Cardiac muscle cell (in vitro differentiated cells and primary cell): ENCODE measurements around the gene CD80. TPM values are rescaled to one million over a fixed set of nuclear protein-coding genes. Genes with fewer than 3 reads are reported as not detected.
"Not testable (repeated sequence)": the region's sequence is repeated elsewhere in the genome, so short reads cannot be mapped to it uniquely, and the experiment has no call there.

Source experiments
- DNase-seq, 2 donors: peaks; one replicate each; pipeline versions ENCODE4 v3.0.0 to v3.0.0-alpha.2; 2010 to 2017; ENCODE audit warnings: low read depth in 1 of 2, low spot score in 1 of 2
- H3K27ac ChIP-seq: fragments of 200-600 bp; sonication (generic); 2 replicates; pipeline ENCODE4 v1.5.1; 2016
- H3K27me3 ChIP-seq: fragments of 200-600 bp; sonication (generic); 2 replicates; pipeline ENCODE4 v1.6.0; 2016; ENCODE audit warnings: control low read depth
- H3K36me3 ChIP-seq: fragments of 200-600 bp; sonication (generic); 2 replicates; pipeline ENCODE4 v1.5.1; 2016; ENCODE audit warnings: control low read depth
- H3K4me1 ChIP-seq: fragments of 200-600 bp; sonication (generic); 2 replicates; pipeline ENCODE4 v1.8.1; 2017; ENCODE audit warnings: low read depth, mild to moderate bottlenecking, mixed run types
- H3K4me3 ChIP-seq: fragments of 200-600 bp; sonication (generic); 2 replicates; pipeline ENCODE4 v1.5.1; 2016; ENCODE audit warnings: mild to moderate bottlenecking
- H3K9me3 ChIP-seq: fragments of 200-600 bp; sonication (generic); 2 replicates; pipeline ENCODE4 v1.5.1; 2017; ENCODE audit warnings: low read depth, mild to moderate bottlenecking, control low read depth
- CTCF ChIP-seq: IDR thresholded peaks from 2 replicates; pipeline ENCODE4 v1.5.1; 2012; ENCODE audit warnings: low read depth, mild to moderate bottlenecking, low read length
- polyA plus RNA-seq: library from polyadenylated mRNA; unstranded; fragments of >200 nt; fragmentation: Nextera tagmentation; extraction: Ambion mirVana; gene quantifications from 2 replicates; pipeline ENCODE4 v1.2.1, GENCODE V29; 2016
- total RNA-seq: library from RNA; depleted of rRNA; stranded (reverse); fragments of >200 nt; gene quantifications from 2 replicates; pipeline ENCODE4 v1.2.3, GENCODE V29; 2016

CD80 gene
- total and polyA plus RNA-seq, 2 experiments from 2014 or later, result 0.39 TPM; not detected in 1

DNA sequence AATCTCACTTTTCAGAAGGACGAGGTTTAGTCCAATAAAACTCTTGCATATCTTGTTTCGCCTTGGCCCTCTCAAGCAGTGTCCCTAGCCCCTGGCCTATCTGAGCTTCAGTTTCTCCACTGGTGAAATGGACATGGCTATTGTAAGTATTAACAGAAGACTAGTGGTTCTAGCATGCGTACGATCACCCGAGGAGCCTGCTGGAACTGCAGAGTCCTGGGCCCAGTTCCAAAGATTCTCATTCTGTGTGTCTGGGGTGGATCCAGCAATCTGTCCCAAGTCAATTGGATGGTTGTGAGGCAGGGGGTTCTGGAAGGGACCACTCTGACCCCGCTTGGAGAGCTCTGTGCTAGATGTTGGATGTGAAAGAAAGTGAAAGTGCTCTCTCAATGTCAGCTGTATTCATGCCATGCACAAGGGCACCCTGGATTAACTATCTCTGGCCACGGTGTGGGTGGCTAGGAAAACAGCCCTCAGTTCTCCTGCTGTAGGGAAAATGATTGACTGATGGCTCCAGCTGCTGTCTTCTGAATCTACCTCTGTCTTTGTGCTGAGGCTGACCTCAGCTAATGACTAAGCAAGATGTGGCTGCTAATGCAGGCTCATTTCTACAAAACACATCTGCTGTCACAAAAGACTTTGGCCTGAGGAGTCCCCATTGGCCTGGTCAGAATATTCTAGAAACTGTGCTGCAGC, 36.4 kb upstream of the CD80 start:
- Histone ChIP-seq H3K27me3 (no peaks in the 10 kb centered on the region), H3K36me3 (no peaks in the 10 kb centered on the region), H3K4me3 (no peak overlapping the region), H3K9me3 (no peaks in the 10 kb centered on the region), H3K4me1 (peaks cover 13% of the 10 kb centered on the region), H3K27ac (no peak overlapping the region)
- TF ChIP-seq CTCF, result no peak
- DNase-seq, result no peak

- H3K36me3 ChIP-seq, H3K9me3 ChIP-seq, H3K4me1 ChIP-seq, H3K27ac ChIP-seq, DNase-seq, H3K27me3 ChIP-seq, H3K4me3 ChIP-seq: not testable (repeated sequence)
Measured at GRCh38 chr3:119594929-119595328, 35.5 kb upstream of the CD80 start.

DNA sequence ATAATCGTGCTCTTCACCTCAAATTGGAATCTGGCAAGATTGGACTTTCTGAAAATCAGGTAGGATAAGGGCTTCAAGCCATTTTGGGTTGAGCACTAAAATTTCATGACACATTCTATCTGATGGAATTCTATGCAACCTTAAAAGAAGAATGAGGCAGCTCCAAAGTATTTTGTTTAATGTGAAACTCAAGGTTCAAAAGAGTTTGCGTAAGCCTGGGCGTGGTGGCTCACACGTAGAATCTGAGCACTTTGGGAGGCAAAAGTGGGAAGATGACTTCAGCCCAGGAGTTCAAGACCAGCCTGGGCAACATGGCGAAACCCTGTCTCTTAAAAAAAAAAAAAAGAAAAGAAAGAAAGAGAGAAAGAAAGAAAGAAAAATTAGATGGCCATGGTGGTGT, 34.7 kb upstream of the CD80 start:
- no peaks in the 10 kb centered on the region for H3K27me3 ChIP-seq
- no peaks in the 10 kb centered on the region for H3K36me3 ChIP-seq
- peaks cover 7% of the 10 kb centered on the region for H3K4me1 ChIP-seq
- H3K9me3 ChIP-seq, result no peaks in the 10 kb centered on the region
- TF ChIP-seq CTCF, result no peak
- H3K27ac ChIP-seq, result no peak overlapping the region
- H3K4me3 ChIP-seq, result no peak overlapping the region
- no peak for DNase-seq

- Histone ChIP-seq H3K27ac (no peak overlapping the region), H3K4me3 (no peak overlapping the region), H3K27me3 (no peaks in the 10 kb centered on the region), H3K36me3 (no peaks in the 10 kb centered on the region), H3K4me1 (no peaks in the 10 kb centered on the region), H3K9me3 (no peaks in the 10 kb centered on the region)
- TF ChIP-seq CTCF, result no peak
- DNase-seq, result no peak
Measured at GRCh38 chr3:119592861-119593260, 33.4 kb upstream of the CD80 start.

DNA sequence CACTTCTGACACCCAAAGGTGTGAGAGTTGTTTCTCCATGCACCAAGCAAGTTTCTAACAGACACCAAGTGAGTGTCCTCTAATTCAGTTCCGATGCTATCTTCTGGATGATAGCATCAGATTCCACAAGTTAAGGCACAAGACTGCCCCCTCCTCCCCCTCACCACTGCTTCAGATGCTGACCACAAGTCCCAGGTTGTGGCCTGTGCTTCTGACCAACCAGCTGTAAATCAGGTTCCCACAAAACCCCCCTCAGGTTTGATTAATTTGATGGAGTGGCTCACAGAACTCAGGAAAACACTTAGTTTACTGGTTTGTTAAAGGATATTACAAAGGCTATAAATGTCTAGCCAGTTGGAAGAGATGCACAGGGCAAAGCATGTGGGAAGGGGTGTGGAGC, 31.3 kb upstream of the CD80 start:
- Histone ChIP-seq H3K9me3 (no peaks in the 10 kb centered on the region), H3K4me3 (no peak overlapping the region), H3K27me3 (no peaks in the 10 kb centered on the region), H3K4me1 (no peaks in the 10 kb centered on the region), H3K27ac (no peak overlapping the region), H3K36me3 (no peaks in the 10 kb centered on the region)
- DNase-seq, result no peak
- TF ChIP-seq CTCF, result no peak

DNA sequence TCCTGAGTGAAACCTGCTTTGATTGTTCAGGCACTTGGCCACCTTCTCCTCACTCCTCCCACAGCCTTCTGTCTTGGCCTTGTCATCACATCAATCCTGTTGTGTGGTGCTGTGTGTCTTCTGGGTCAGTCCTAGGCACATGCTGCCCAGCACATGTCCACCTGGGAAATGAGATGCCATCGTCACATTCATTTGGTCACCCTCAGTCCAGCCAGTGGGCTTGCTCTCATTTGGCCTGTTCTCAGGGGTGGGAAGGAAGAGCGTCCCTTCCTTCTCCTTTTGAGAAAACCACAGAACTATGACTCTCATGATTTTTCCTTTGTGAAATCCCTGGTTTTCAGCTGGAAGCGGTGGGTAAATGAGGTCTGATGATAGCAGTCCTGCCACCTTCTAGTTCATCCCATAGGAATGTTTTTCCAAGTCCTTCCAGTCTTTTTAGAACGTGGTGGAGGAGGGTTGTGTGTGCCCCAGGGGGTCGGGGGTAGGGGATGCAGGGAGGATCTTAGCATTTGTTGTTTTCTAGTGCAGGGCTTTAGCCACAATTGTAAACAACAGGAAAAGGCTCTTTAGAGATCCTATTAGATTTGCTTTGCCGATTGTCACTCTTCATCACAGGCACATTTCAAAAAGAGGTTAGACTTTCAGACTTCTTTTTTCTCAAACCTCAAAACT, 29.8 kb upstream of the CD80 start:
- TF ChIP-seq CTCF, result no peak
- no peak for DNase-seq
- Histone ChIP-seq H3K36me3 (no peaks in the 10 kb centered on the region), H3K27ac (no peak overlapping the region), H3K4me1 (no peaks in the 10 kb centered on the region), H3K27me3 (no peaks in the 10 kb centered on the region), H3K9me3 (no peaks in the 10 kb centered on the region), H3K4me3 (no peak overlapping the region)
